HFFc6 (cell line): ENCODE data around the gene ANKRD17. TPM values are rescaled to one million over a fixed set of nuclear protein-coding genes. Genes with fewer than 3 reads are reported as not detected.

ENCODE experiments used
- DNase-seq: peaks from one replicate; pipeline ENCODE4 v3.0.0-alpha.2; 2018
- H3K27ac Mint-ChIP-seq: 2 replicates; pipeline ENCODE4 v1.8.0; 2020; ENCODE audit warnings: mild to moderate bottlenecking, mixed read lengths
- H3K27me3 Mint-ChIP-seq: 2 replicates; pipeline ENCODE4 v1.8.0; 2021; ENCODE audit warnings: mild to moderate bottlenecking, moderate library complexity, mixed read lengths; ENCODE audit not compliant: insufficient read depth
- H3K36me3 Mint-ChIP-seq: 2 replicates; pipeline ENCODE4 v1.8.0; 2021; ENCODE audit warnings: low read depth, mixed read lengths
- H3K4me1 Mint-ChIP-seq: 2 replicates; pipeline ENCODE4 v1.8.0; 2020; ENCODE audit warnings: low read depth, mixed read lengths
- H3K4me3 Mint-ChIP-seq: 2 replicates; pipeline ENCODE4 v1.8.0; 2020; ENCODE audit warnings: mild to moderate bottlenecking, moderate library complexity, mixed read lengths
- H3K9me3 Mint-ChIP-seq: 2 replicates; pipeline ENCODE4 v1.8.0; 2020; ENCODE audit warnings: mild to moderate bottlenecking, mixed read lengths
- CTCF ChIP-seq: fragments of 200-600 bp; sonication (generic); IDR thresholded peaks from 2 replicates; pipeline ENCODE4 v1.5.0; 2021; ENCODE audit warnings: antibody characterized with exemption, mild to moderate bottlenecking
- total RNA-seq, 6 experiments: library from RNA; stranded (reverse); fragmentation: NEBNext Ultra II Directional; extraction: Animal tissue kit (Norgen Biotek cat#: 25700); gene quantifications; 2 replicates in 1 of 6; 3 replicates in 5 of 6; pipeline ENCODE4 v1.2.3, GENCODE V29; 2021

Gene ANKRD17
- total RNA-seq, 6 experiments from 2014 or later: 51.7 to 61.0 (median 56.4) TPM

DNA sequence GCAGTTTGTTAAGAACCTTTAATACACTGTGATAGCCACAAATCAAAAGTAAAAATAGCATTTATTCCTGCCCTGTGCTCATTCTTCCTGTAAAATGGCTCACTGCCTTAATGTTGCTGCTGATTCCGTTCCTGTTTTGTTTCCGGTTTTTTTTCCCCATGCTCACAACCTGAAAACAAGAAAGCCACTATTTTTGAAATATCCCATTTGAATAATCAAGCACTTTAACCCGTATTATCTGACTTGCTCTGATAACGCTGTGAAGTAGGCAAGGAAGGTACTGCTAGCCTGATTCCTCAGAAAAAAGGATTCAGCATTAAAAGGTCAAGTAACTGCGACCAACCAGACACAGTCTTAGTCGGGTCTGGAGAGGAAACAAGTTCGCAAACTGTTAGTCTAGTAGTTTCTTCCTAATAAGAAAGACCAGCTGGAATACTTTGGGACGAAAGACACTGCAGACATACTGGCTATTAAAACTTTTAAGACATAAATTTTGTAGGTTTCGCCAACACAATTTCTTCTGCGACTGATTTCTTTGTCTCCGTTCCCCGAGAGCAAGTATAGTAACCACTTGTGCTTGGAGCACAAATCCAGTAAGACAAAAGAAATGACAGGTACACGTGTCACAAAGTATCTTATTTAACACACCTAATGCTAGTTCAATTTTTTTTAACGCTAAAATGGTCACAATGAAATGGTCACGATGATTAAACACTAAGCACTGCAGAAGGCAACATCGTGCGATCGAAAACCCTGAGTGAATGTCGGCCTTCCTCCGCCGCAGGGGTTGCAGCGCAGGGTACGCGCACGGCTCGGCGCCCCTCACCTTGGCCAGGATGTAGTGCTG, 189.9 kb downstream of the ANKRD17 start:
- Mint-ChIP-seq H3K27ac (peak overlapping the region; percentile 93), H3K9me3 (no peaks in the 10 kb centered on the region), H3K4me3 (peak overlapping the region; percentile 90), H3K4me1 (peaks cover 26% of the 10 kb centered on the region), H3K36me3 (peaks cover 12% of the 10 kb centered on the region; the same call in 1 of the 2 replicates), H3K27me3 (peaks cover 8% of the 10 kb centered on the region)
- TF ChIP-seq CTCF: no peak
- DNase-seq: peak; percentile 7

DNA sequence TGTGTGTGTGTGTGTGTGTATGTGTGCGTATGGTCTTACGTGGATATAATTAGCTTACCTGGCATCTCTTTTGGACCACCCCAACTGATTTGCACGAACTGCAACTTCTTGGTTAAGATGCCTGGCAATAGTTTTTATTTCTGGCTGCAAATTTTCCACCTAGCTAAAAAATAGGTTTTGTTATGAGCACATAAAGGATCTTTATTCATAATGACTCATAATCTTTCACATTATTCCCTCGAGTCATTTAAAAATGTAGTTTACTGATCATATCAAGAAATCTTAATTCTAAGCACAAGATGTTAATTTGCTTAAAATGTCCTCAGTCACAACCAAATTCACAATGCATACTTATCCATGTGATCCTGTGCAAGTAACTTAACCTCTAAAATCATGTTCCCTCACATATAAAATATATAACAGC, 190.6 kb downstream of the ANKRD17 start:
- H3K27ac Mint-ChIP-seq: peak overlapping the region; percentile 93
- H3K36me3 Mint-ChIP-seq: peaks cover 7% of the 10 kb centered on the region; the same call in 1 of the 2 replicates
- H3K4me1 Mint-ChIP-seq: peaks cover 26% of the 10 kb centered on the region
- peaks cover 8% of the 10 kb centered on the region for H3K27me3 Mint-ChIP-seq
- TF ChIP-seq CTCF: no peak
- DNase-seq: no peak
- no peaks in the 10 kb centered on the region for H3K9me3 Mint-ChIP-seq
- peak overlapping the region; percentile 90 for H3K4me3 Mint-ChIP-seq

DNA sequence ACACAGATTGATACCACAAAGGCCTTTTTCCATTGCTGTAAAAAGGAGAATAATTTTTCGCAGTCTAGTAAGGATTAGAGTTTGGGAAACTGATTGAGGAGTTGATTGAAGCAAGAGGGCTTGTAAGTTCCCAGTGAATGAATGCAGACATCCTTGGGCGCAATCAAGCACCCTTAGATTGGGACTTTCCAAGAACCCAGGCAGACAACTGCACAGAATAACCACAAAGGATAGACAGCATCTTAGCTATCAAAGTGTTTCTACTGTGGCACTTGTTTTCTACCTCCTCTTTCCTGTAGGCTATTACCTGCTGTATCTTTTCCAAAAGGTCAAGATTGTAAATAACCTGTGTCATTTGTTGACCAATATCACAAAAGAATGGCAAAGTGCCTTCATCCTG, 191.7 kb downstream of the ANKRD17 start:
- H3K4me1 Mint-ChIP-seq: peaks cover 26% of the 10 kb centered on the region
- no peak overlapping the region for H3K27ac Mint-ChIP-seq
- DNase-seq: no peak
- no peak overlapping the region for H3K4me3 Mint-ChIP-seq
- TF ChIP-seq CTCF: no peak
- peaks cover 8% of the 10 kb centered on the region for H3K27me3 Mint-ChIP-seq
- peaks cover 7% of the 10 kb centered on the region; the same call in 1 of the 2 replicates for H3K36me3 Mint-ChIP-seq
- H3K9me3 Mint-ChIP-seq: no peaks in the 10 kb centered on the region

GRCh38 chr4:73066445-73066844, 192.2 kb downstream of the ANKRD17 start:
- Mint-ChIP-seq H3K36me3 (peaks cover 7% of the 10 kb centered on the region; the same call in 1 of the 2 replicates), H3K27me3 (peaks cover 8% of the 10 kb centered on the region), H3K27ac (no peak overlapping the region), H3K4me3 (no peak overlapping the region), H3K4me1 (peaks cover 26% of the 10 kb centered on the region), H3K9me3 (no peaks in the 10 kb centered on the region)
- no peak for TF ChIP-seq CTCF
- DNase-seq: no peak

GRCh38 chr4:73064536-73064935, 194.1 kb downstream of the ANKRD17 start:
- Mint-ChIP-seq H3K9me3 (no peaks in the 10 kb centered on the region), H3K4me3 (no peak overlapping the region), H3K27me3 (peaks cover 5% of the 10 kb centered on the region; the same call in 1 of the 2 replicates), H3K4me1 (peaks cover 19% of the 10 kb centered on the region), H3K27ac (no peak overlapping the region), H3K36me3 (peaks cover 11% of the 10 kb centered on the region)
- TF ChIP-seq CTCF: no peak
- no peak for DNase-seq
